HG02981 (cell line): ENCODE data around the gene GARS1.

Source experiments
- ATAC-seq: cut with Tn5 transposase; IDR thresholded peaks from one replicate; pipeline ENCODE4 v1.9.1; 2021; ENCODE audit warnings: mild to moderate bottlenecking, moderate library complexity; ENCODE audit not compliant: unreplicated experiment

GARS1 gene

DNA sequence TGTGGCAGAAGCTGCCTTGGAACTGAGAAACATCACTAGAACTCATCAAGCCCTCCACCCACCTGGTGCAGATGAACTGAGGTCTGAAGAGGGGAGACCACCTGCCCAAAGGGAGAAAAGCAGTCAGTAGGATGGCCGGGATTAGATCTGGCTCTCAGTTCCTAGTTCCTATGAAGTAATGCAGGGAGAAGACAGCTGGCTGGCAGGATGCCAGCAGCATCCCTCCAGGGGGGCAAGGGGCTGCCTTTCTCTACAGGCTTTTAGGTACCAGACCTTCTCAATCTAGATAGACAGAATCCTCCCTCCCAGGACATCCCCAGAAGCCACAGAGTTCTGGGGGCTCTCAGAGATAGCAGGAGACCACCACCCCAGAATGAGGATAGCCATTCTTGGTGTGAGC is 79.7 kb downstream of the GARS1 start:
- ATAC-seq, result no peak

DNA sequence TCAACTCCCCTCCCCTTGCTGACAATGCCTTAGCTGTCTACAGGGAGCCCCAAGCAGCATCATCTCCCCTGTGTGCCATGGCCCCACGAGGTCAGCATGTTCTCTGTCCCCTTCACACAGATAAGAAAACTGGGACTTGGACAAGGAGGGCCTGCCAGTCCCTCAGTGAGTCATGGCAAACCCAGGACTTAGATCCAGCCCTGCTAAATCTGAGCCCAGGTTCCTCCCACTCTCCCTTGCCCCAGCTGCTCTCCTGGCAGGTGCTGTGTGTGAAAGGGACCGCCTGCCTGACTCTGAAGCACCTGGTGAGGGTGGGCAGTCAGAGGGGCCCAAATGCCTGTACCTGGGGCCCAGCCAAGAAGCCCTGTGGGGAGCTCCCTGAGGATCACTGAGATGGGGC is 80.2 kb downstream of the GARS1 start:
- no peak for ATAC-seq

GRCh38 chr7:30678805-30679204 is 84.1 kb downstream of the GARS1 start:
- no peak for ATAC-seq

DNA sequence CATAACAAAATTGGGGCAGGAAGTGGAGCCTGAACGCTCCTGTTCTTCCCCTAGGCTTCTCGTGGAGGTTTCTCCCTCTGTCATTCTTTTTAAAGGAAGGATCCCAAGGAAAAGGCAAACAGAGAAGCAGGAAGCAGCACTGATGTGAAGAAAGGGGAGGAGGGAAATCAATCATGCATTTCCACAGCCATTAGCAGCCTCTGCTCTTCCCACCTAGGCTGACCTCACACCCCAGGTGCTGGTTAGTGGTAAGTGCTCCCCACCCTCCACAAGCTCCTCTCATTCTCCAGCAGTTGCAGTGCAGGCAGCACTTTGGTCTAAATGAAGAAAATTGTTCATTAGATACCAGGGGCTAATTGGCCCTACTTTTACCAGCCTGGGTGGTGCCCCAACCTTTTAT is 85.0 kb downstream of the GARS1 start:
- no peak for ATAC-seq

DNA sequence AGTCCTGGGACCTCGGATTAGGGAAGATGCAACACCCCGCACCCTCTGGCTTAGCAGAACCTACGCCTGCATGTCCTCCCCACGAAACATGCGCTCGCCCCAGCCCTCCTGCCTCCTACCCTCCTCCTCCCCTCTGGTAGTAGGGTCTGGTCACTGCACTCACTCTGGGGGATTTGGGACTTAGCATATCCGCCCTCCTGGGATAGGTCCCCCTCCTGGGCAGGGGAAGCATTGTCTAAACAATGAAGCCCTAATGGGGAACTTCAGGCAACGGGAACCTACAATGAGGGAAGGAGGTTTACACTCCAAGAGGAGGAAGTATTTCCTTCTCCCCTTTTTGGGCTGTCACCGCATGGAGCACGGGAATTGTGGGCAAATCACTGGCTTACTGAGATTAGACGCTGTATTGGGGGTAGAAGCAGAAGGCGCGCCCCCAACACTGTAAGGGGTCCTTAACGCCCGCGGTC is 86.7 kb downstream of the GARS1 start:
- no peak for ATAC-seq

DNA sequence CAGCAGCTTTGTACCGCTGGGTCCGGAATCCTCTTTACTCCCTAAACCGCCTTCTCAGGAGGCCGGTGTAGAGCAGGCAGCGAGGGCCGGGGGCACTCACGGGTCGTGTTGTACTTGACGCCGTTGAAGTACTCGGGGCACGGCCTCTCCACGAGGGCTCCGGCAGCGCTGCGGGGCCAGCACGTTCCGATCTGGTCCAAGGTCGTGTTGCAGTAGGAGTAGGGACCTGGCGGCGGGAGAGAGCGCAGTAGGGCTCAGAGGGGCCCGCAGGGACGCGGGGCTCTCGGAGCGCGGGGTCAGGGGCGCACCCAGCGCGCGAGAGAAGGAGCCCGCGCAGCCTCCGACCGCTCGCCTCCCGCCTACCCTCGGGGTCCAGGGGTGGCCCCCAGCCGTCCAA is 87.1 kb downstream of the GARS1 start:
- no peak for ATAC-seq

DNA sequence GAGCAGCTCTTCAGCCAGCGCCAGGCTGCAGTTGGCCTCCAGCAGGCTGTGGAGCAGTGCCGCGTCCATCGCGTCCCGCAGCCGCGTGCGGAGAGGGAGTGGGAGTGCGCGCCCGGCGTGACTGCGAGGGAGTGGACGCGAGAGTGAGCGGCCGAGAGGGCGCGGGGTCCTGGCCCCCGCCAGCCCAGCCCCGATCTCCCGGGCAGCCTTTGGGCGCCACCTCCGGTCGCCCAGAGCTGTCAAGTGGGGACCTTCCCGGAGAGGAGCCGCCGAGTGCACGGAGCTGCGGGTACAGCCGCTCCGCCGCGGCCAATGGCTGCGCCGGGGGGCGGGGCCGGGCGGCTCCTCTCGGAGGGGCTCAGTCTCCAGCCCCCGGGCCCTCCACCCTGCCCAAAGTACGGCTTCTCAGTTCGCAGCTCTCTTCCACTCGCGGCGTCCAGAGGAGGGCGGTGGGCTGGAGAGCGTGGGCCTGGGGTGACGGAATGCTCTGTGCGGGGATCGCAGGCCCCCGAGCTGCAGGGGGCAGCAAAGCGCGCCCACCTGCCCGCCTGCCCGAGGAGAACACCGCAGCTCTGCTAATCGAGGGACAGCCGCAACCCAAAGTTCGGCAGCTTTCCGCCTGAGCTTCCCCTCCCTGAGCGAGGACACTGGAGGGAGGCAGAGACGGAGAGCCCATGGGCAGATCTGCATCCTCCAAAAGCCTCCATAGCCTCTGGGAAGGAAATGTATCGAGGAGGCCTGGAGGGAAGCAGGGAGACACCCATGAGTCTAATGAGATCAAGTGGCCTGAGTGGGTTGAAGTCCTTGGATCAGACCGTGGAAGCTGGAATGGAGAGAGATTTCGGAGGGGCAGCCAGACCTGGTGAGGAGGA is 87.8 kb downstream of the GARS1 start, which contains the start of gene CRHR2:
TSS of gene CRHR2 (minus strand) at position 245 of the 872 bp plus-strand sequence. CDS start at position 69, 176 bp downstream.
- no peak for ATAC-seq

GRCh38 chr7:30683306-30683705 is 88.6 kb downstream of the GARS1 start:
- ATAC-seq, result no peak
